GM12891 (cell line): ENCODE measurements around the gene NTN3.

ENCODE experiments used
- POLR2A ChIP-seq: IDR thresholded peaks from 2 replicates; pipeline ENCODE4 v1.6.1; 2011; ENCODE audit warnings: low read depth, low read length, control low read depth
- POLR2AphosphoS5 ChIP-seq: IDR thresholded peaks from 2 replicates; pipeline ENCODE4 v1.6.1; 2011; ENCODE audit warnings: low read depth, low read length, control low read depth
- SPI1 ChIP-seq: IDR thresholded peaks from 2 replicates; pipeline ENCODE4 v1.6.1; 2011; ENCODE audit warnings: low read depth, low read length, control low read depth
- TAF1 ChIP-seq: IDR thresholded peaks from 2 replicates; pipeline ENCODE4 v1.6.1; 2011; ENCODE audit warnings: low read depth, low read length, control low read depth

DNA sequence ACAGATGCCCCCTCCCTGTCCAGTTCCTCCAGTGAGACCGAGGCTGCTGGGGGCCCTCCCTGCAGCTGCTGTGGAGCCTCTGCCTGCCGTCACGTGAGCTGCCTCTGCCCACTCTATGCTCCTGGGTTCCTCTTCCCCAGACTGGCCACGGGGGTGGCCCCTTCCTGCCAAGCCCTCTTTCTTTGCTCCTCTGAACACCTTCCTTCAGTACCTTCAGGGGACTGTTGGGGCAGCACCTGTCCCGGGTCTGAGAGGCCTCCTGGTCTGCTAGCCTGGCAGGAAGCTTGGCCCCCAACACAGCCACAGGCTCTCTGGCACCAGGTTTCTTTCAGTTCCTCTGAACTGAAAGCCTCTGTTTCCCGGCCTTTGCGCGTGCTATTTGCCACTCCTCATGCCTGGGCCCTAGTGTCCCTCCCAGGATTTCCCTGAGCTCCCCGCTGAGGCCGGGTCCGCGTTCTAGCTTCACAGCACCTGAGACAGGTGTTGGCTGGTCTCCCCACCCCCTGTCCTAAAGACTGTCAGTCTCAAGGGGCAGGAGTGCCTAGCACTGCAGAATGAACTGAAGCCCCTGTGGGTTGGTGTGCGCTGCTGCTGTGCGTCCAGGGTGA, 36.1 kb downstream of the NTN3 start:
- TF ChIP-seq POLR2A = no peak
- no peak for TF ChIP-seq POLR2AphosphoS5
- TF ChIP-seq SPI1 = peak; percentile 69
- no peak for TF ChIP-seq TAF1
